Activated T-cell treated with anti-CD3 and anti-CD28 coated beads, Interleukin-2, amount 50 U/mL, for 1 hour (primary cell): ENCODE data around the gene MGAT2.

Source experiments
- DNase-seq: peaks from one replicate; pipeline ENCODE4 v3.0.0-alpha.2; 2020

The MGAT2 gene

DNA sequence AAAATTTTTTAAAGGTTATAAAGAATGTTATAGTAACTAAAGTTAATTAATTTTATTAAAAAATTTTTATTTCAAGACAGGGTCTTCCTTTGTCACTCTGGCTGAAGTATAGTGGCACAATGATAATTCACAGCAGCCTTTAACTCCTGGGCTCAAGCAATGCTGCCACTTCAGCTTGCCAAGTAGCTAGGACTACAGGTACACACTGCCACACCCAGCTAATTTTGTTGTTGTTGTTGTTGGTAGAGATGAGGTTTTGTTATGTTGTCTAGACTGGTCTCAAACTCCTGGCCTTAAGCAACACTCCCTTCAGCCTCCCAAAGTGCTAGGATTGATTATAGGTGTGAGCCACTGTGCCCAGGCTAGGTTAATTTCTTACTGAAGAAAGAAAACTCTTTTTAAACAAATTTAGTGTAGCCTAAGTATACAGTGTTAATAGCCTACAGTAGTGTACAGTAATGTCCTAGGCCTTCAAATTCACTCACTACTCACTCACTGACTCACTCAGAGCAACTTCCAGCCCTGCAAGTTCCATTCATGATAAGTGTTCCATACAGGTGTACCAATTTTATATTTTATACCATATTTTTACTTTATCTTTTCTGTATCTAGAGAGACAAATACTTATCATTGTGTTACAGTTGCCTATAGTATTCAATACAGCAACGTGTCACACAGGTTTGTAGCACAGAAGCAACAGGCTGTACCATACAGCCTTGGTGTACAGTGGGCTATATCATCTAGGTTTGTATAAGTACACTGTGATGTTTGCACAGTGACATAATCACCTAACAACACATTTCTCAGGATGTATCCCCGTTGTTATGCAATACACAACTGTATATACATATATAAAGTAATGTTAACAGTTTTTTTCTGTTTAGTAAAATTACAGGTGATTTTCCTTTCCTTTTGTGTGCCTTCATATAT, 39.2 kb downstream of the MGAT2 start:
- no peak for DNase-seq

DNA sequence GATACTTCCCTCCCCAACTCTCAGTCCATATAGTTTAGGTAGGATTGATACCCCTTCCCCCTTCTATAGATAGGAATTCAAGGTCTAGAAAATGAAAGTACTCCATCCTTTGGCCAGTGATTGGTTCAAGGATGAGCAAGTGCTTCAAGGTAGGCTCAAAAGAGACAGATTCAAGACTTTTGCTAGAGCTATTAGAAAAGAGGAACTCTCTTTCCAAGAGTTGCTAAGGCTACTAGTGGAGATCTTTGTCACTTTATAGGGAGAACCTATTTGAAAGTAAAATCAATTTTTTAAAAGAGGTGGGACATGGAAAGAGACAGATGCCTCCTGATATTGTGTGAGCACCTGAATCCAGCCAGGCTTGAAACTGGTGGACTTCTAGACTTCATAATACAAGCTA, 49.9 kb downstream of the MGAT2 start:
- DNase-seq, result no peak
